ENCODE results near the gene REG4. TPM values are rescaled to one million over a fixed set of nuclear protein-coding genes. Genes with fewer than 3 reads are reported as not detected.

Gene REG4
- total RNA-seq, 1 experiment from 2014 or later, result not detected

DNA sequence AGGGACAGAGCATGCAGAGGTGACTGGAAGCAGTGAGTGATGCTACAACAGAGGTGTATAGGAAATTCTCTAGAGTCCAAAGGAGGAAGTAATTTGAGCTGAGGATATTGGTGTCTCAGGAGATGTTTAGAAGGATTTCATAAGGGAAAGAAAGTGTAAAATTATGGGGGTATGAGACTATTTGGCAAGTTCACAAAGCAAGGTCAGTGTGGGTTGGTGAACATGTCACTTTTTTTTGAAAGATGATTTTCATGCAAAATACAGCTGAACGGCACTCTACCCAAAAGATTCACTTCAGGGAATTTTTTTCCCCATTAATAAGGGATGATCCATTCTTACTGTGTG, 66.7 kb downstream of the REG4 start:
- ChIA-PET POLR2A (no interaction called here), CTCF (interaction anchor here (0.6 to 3.9 kb wide), 40 partner anchors 10 to 1498 kb away, joined by 3 to 65 read pairs (median 5); partner anchors contain the start of gene HMGCS2)
- peaks cover 5% of the 10 kb centered on the region for H3K27me3 Mint-ChIP-seq (ENCODE audit: insufficient read depth, unreplicated experiment)
- no peaks in the 10 kb centered on the region for H3K9me3 Mint-ChIP-seq (ENCODE audit: unreplicated experiment)
- TF ChIP-seq, protein P1, sequence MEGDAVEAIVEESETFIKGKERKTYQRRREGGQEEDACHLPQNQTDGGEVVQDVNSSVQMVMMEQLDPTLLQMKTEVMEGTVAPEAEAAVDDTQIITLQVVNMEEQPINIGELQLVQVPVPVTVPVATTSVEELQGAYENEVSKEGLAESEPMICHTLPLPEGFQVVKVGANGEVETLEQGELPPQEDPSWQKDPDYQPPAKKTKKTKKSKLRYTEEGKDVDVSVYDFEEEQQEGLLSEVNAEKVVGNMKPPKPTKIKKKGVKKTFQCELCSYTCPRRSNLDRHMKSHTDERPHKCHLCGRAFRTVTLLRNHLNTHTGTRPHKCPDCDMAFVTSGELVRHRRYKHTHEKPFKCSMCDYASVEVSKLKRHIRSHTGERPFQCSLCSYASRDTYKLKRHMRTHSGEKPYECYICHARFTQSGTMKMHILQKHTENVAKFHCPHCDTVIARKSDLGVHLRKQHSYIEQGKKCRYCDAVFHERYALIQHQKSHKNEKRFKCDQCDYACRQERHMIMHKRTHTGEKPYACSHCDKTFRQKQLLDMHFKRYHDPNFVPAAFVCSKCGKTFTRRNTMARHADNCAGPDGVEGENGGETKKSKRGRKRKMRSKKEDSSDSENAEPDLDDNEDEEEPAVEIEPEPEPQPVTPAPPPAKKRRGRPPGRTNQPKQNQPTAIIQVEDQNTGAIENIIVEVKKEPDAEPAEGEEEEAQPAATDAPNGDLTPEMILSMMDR (IDR thresholded peaks at IDR 0.05; ENCODE audit: unreplicated experiment), result no peak
- DNase-seq (ENCODE audit: unreplicated experiment), result no peak
- peaks cover 25% of the 10 kb centered on the region for H3K36me3 Mint-ChIP-seq (ENCODE audit: insufficient read depth, unreplicated experiment)
- H3K4me1 Mint-ChIP-seq (ENCODE audit: insufficient read depth, unreplicated experiment), result peaks cover 6% of the 10 kb centered on the region
- BruUV-seq (replicated peaks), result no TSS peak
- no peak overlapping the region for H3K4me3 Mint-ChIP-seq (ENCODE audit: unreplicated experiment)
- no peak overlapping the region for H3K27ac Mint-ChIP-seq (ENCODE audit: low read depth, unreplicated experiment)
- intact Hi-C loops (cut with micrococcal nuclease), result loop anchor here (5.0 kb wide), 1 partner anchor 67 kb away; no protein-coding TSS in a partner anchor

Other genes with a start within 250 kb of the REG4 start
- 12.2 and 13.2 TPM in 2 replicates for gene ZNF697, start 163.2 kb downstream of the REG4 start, total RNA-seq (2022)
- gene PHGDH, start 99.5 kb downstream of the REG4 start, total RNA-seq (2022), result 165 and 198 TPM in 2 replicates
- gene HMGCS2, start 42.6 kb downstream of the REG4 start, total RNA-seq (2022), result not detected in 2 replicates
- not detected in 2 replicates for gene ADAM30, start 85.1 kb upstream of the REG4 start, total RNA-seq (2022)